Activated T-cell treated with anti-CD3 and anti-CD28 coated beads for 1 hour (primary cell): ENCODE data around the gene ITPR3.

Experiments
- DNase-seq: peaks from one replicate; pipeline ENCODE4 v3.0.0-alpha.2; 2020; ENCODE audit warnings: low read depth

The ITPR3 gene

GRCh38 chr6:33737267-33738026 is 116.3 kb downstream of the ITPR3 start:
- no peak for DNase-seq

DNA sequence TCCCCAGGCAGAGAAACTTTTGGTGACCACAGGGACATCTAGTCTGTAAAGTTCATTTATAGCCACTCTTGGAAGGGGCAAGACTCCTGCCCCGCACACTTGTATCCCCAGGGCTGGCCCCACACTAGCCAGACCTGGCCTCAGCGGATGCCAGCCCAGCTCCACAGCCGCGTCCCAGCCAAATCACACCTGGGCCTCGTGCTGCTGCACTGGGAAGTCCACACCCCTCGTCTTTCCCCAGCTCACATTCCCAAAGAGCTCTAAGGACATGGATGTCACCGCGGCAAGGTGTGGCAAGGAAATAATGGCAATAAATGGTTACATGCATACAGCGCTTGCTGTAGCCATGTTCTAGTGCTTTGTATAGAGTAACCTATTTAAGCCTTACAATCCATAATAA is 117.0 kb downstream of the ITPR3 start:
- no peak for DNase-seq

DNA sequence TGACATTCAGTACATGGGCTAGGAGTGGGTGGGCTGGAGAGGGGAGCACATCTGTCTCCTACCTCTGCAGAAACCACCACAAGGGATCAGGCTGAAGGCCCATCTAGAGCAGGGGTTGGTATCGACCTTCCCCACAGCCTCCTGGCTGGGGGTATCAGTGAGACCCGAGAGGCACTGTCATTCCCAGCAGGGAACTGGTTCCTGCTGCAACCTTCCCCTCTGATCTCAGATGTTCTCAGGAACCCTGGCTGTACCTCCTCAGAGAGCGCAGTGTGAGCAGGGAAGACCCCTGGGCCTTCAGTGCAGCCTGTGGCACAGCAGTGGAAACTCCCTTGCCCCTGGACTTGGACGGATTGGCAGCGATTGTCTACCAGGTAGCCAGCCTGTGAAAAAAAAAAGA is 117.8 kb downstream of the ITPR3 start:
- DNase-seq: no peak

DNA sequence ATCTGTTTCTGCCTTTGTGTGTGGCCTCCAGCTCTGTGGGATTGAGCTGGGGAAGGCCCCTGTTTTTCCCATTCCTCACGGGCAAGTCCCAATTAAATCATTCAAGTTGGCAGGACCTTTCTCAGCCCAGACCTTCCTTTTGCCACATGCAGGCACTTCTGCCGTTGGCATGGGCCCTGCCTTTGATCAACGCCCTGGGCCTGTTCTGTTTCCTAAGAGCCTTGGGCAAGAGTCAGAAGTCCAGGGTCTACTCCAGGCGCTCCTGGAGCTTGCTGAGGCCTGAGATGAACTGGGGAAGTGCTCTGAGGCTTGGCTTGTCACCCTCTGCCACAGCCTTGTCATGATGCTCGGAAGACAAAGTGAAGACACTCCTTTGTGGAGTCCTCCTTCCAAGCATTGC is 118.4 kb downstream of the ITPR3 start:
- DNase-seq: no peak

DNA sequence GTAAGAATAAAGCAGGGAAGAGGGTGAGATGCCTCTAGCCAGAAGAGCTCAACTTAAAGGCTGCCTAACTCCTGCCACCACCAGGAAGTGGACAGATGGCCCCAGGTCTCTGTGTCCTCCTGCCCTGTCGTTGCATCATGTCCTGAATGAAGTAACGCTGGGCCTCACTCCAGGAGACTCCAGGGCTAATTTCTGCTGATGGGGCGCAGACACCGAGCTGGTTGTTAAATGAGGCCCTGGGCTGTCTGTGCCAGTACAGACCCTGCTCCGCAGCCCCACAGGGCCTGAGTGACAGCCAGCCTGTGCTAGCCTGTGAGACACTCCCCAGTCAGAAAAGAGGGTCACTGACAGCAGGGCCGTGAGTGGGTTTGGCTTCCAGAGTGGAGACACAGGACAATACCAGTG is 119.1 kb downstream of the ITPR3 start:
- no peak for DNase-seq

DNA sequence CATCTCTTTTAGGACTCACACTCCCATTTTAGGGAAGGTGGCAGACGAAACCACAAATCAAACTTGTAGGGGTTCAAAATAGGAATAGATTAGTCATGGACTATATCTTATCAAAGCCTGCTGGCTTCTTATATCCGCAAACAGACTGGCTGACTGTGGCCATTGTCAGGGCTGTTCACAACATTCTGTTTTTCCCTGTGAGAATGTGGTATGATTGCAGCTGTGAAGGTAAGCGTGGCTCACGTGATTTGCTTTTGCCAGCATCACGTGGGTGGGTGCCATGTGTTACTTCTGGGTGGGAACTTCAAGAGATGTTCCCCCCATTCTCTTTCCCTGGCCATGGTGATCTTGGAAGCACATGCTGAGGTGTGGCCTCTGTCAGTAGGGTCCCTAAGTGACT is 119.7 kb downstream of the ITPR3 start:
- no peak for DNase-seq

- no peak for DNase-seq
Measured at GRCh38 chr6:33742092-33742491, 121.0 kb downstream of the ITPR3 start.

GRCh38 chr6:33742837-33743236 is 121.7 kb downstream of the ITPR3 start:
- DNase-seq: no peak

DNA sequence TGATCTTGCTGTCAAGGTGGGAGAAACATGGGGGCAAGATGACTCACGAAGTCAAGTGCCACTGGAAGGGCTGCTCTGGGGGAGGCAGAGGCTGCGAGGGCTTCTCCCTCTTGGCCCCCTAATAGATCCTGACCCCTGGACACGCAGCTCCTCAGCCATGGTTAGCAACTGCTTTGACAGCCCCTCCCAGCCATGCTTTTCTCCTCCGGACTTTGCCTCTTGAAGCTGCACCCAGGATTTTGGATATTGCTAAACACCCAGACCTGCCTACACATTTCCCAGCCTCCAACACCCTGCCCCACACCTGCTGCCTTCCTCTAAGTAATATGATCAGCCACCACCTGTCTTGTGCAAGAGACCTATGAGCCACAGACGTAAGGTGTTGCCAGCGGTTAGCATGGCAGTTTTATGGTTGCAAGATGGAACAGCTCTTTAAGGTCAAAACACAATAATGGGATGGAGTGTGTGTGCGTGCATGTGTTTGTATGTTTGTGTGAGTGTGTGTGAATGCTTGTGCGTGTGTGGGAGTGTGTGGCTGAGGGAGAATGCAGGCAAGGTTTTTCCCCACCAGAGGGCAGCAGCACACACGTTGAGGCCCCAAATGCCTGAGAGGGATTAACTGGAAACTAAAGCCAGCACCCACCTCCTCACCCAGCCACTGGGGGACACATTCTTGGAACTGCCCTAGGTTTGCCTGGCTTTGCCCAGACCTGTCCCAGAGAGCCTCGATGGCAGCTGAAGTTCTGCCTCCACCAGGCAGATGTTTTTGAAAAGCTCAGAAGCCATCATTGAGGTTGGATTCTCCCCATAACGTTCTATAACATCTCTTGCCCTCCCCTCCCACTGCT is 123.1 kb downstream of the ITPR3 start:
- DNase-seq: peak; percentile 67

- DNase-seq: no peak
Measured at GRCh38 chr6:33744895-33745546, 123.9 kb downstream of the ITPR3 start.

DNA sequence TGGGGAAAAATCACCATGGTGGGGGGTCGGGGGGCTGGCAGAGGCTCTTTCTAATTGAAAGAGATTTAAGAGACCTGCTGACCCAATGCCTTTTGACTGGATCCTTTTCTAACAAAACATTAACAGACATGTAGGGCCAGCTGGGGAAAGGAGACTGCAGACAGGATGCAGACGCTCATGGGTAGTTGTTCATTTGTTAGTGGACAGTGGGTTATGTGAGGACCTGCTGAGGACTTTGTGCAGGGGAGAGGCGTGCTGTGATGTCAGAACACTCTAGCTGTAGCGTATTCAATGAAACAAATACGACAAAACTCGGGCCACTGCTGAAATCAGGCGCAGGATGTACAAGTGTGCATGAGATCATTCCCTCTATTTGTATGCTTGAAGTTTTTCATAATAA is 124.4 kb downstream of the ITPR3 start:
- no peak for DNase-seq
